Trophoblast cell (in vitro differentiated cells and primary cell): ENCODE results near the gene SEC14L6.

Experiments used
- DNase-seq, 2 donors: peaks; one replicate each; pipeline ENCODE4 v3.0.0-alpha.2; 2016
- H2AFZ ChIP-seq: 2 replicates; pipeline ENCODE4 v1.6.1; 2013; ENCODE audit warnings: low read length, moderate library complexity, mild to moderate bottlenecking; ENCODE audit not compliant: insufficient read depth, poor library complexity
- H2AK5ac ChIP-seq: 2 replicates; pipeline ENCODE4 v1.6.1; 2013; ENCODE audit warnings: mild to moderate bottlenecking, low read length
- H2BK120ac ChIP-seq: 2 replicates; pipeline ENCODE4 v1.6.1; 2013; ENCODE audit warnings: low read length, mild to moderate bottlenecking, moderate library complexity; ENCODE audit not compliant: insufficient read depth, poor library complexity
- H2BK12ac ChIP-seq: 2 replicates; pipeline ENCODE4 v1.6.1; 2013; ENCODE audit warnings: mild to moderate bottlenecking, low read length, moderate library complexity
- H2BK5ac ChIP-seq: 2 replicates; pipeline ENCODE4 v1.6.1; 2013; ENCODE audit warnings: low read length, low read depth, moderate library complexity, mild to moderate bottlenecking; ENCODE audit not compliant: poor library complexity
- H3K14ac ChIP-seq: 2 replicates; pipeline ENCODE4 v1.6.1; 2013; ENCODE audit warnings: mild to moderate bottlenecking, low read length
- H3K18ac ChIP-seq: 2 replicates; pipeline ENCODE4 v1.6.1; 2013; ENCODE audit warnings: mild to moderate bottlenecking, low read length
- H3K23ac ChIP-seq: 2 replicates; pipeline ENCODE4 v1.6.1; 2013; ENCODE audit warnings: low read length
- H3K27ac ChIP-seq: 2 replicates; pipeline ENCODE4 v1.5.1; 2013; ENCODE audit warnings: low read depth, mild to moderate bottlenecking, inconsistent platforms, low read length, moderate library complexity
- H3K27me3 ChIP-seq: 2 replicates; pipeline ENCODE4 v1.6.1; 2013; ENCODE audit warnings: inconsistent platforms, mild to moderate bottlenecking, low read length, moderate library complexity; ENCODE audit not compliant: insufficient read depth
- H3K36me3 ChIP-seq, 2 experiments: 1 replicate in 1 of 2; 2 replicates in 1 of 2; pipeline ENCODE4 v1.6.1; 2013; ENCODE audit warnings: low read length in 2 of 2, mild to moderate bottlenecking in 2 of 2, moderate library complexity in 1 of 2; ENCODE audit not compliant: insufficient read depth in 2 of 2, control insufficient read depth in 1 of 2
- H3K4ac ChIP-seq: 2 replicates; pipeline ENCODE4 v1.6.1; 2013; ENCODE audit warnings: low read depth, mild to moderate bottlenecking, low read length, moderate library complexity
- H3K4me1 ChIP-seq, 2 experiments: 1 replicate in 1 of 2; 2 replicates in 1 of 2; pipeline ENCODE4 v1.6.1; 2013; ENCODE audit warnings: low read length in 2 of 2, mild to moderate bottlenecking in 2 of 2, moderate library complexity in 1 of 2; ENCODE audit not compliant: insufficient read depth in 2 of 2, control insufficient read depth in 1 of 2
- H3K4me2 ChIP-seq: 2 replicates; pipeline ENCODE4 v1.6.1; 2013; ENCODE audit warnings: inconsistent platforms, mild to moderate bottlenecking, low read length, moderate library complexity
- H3K4me3 ChIP-seq: 2 replicates; pipeline ENCODE4 v1.5.1; 2013; ENCODE audit warnings: mild to moderate bottlenecking, low read depth, low read length, inconsistent platforms
- H3K79me1 ChIP-seq: one replicate; pipeline ENCODE4 v1.6.1; 2013; ENCODE audit warnings: low read length
- H3K79me2 ChIP-seq: 2 replicates; pipeline ENCODE4 v1.6.1; 2013; ENCODE audit warnings: low read length, mild to moderate bottlenecking; ENCODE audit not compliant: control insufficient read depth, insufficient read depth, poor library complexity
- H3K9ac ChIP-seq: 2 replicates; pipeline ENCODE4 v1.6.1; 2013; ENCODE audit warnings: mild to moderate bottlenecking, low read length
- H3K9me3 ChIP-seq: 2 replicates; pipeline ENCODE4 v1.6.1; 2013; ENCODE audit warnings: low read depth, mild to moderate bottlenecking, control low read depth, inconsistent platforms, low read length; ENCODE audit not compliant: insufficient read depth
- H4K12ac ChIP-seq: 2 replicates; pipeline ENCODE4 v1.6.1; 2013; ENCODE audit warnings: low read depth, mild to moderate bottlenecking, low read length, moderate library complexity
- H4K8ac ChIP-seq: 2 replicates; pipeline ENCODE4 v1.6.1; 2013; ENCODE audit warnings: low read depth, mild to moderate bottlenecking, low read length, moderate library complexity
- H4K91ac ChIP-seq: one replicate; pipeline ENCODE4 v1.6.1; 2013; ENCODE audit warnings: low read depth, mild to moderate bottlenecking, low read length, moderate library complexity
- WGBS: extraction: QIAGEN DNeasy Blood & Tissue Kit; methylation state at CpG from one replicate; pipeline ENCODE4 v1.1.7; 2013; ENCODE audit warnings: missing lambda C conversion rate; ENCODE audit not compliant: insufficient read length, insufficient coverage; ENCODE audit errors: extremely low coverage; 5-methylcytosine and 5-hydroxymethylcytosine counted together

SEC14L6 gene

DNA sequence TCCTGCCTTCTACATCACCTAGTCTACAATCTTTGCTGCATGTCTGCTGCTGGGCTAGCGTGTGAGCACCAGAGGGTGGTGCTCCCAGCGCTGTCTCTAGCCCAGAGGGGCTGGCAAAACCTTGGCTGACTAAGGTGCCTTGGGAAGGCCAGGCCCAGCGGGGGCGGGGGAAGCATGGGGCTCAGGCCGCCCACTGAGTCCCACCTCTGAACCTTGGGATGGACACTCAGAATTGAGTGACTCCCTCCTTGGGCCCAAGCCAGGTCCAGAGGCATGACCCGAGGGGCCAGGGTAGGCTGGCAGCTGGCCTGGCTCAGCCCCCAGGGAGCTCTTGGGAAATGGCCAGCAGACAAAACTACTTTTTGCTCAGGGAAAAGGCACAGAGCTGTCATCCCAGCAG is 35.5 kb upstream of the SEC14L6 start:
- no peak overlapping the region for H3K4ac ChIP-seq
- no CpG with 5 or more reads among the region's 6 CpGs for WGBS
- H3K23ac ChIP-seq, result no peak overlapping the region
- H3K4me1 ChIP-seq, result no peaks in the 10 kb centered on the region
- no peak overlapping the region for H2AFZ ChIP-seq
- H3K79me1 ChIP-seq, result no peaks in the 10 kb centered on the region
- H3K18ac ChIP-seq, result no peak overlapping the region
- H3K36me3 ChIP-seq, result peaks cover 86 to 96% of the 10 kb centered on the region in 2 experiments
- DNase-seq, result no peak
- no peak overlapping the region for H3K9ac ChIP-seq
- no peak overlapping the region for H4K12ac ChIP-seq
- no peak overlapping the region for H3K4me2 ChIP-seq
- H2AK5ac ChIP-seq, result no peak overlapping the region
- H2BK120ac ChIP-seq, result no peak overlapping the region
- H3K79me2 ChIP-seq, result no peaks in the 10 kb centered on the region
- no peak overlapping the region for H4K8ac ChIP-seq
- no peak overlapping the region for H3K4me3 ChIP-seq
- no peak overlapping the region for H2BK5ac ChIP-seq
- no peak overlapping the region for H4K91ac ChIP-seq
- H3K27me3 ChIP-seq, result no peaks in the 10 kb centered on the region
- no peak overlapping the region for H2BK12ac ChIP-seq
- H3K9me3 ChIP-seq, result no peaks in the 10 kb centered on the region
- no peak overlapping the region for H3K14ac ChIP-seq
- no peak overlapping the region for H3K27ac ChIP-seq

DNA sequence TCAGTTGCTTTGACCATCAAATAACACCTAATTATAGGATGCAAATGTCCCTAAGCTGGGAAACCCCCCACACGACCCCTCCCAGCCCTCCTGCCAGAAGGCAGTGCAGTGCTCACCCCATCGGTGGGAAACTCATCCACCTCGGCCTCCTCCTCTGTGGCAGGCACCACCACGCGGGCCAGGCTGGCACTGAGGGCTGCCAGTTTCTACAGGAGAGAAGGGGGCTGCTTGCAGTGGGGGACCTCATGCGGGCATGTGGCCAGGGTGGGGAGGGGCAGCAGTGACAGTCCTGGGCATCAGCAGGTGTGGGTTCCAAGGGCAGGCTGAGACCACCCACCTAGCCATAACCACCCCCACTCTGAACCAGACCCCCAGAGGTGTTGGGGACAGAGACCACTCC is 34.4 kb upstream of the SEC14L6 start:
- no peak overlapping the region for H3K4me3 ChIP-seq
- no peak overlapping the region for H2AK5ac ChIP-seq
- H3K27ac ChIP-seq, result no peak overlapping the region
- no peaks in the 10 kb centered on the region for H3K79me1 ChIP-seq
- no peak overlapping the region for H3K18ac ChIP-seq
- H2AFZ ChIP-seq, result no peak overlapping the region
- H3K79me2 ChIP-seq, result no peaks in the 10 kb centered on the region
- no peak for DNase-seq
- H3K14ac ChIP-seq, result no peak overlapping the region
- no peak overlapping the region for H2BK12ac ChIP-seq
- no peak overlapping the region for H3K4ac ChIP-seq
- WGBS, result no CpG with 5 or more reads among the region's 6 CpGs
- no peak overlapping the region for H4K12ac ChIP-seq
- H2BK5ac ChIP-seq, result no peak overlapping the region
- H4K8ac ChIP-seq, result no peak overlapping the region
- no peaks in the 10 kb centered on the region for H3K4me1 ChIP-seq
- H3K27me3 ChIP-seq, result no peaks in the 10 kb centered on the region
- H3K23ac ChIP-seq, result no peak overlapping the region
- no peak overlapping the region for H3K9ac ChIP-seq
- H4K91ac ChIP-seq, result no peak overlapping the region
- peaks cover 86 to 96% of the 10 kb centered on the region in 2 experiments for H3K36me3 ChIP-seq
- H3K9me3 ChIP-seq, result no peaks in the 10 kb centered on the region
- H2BK120ac ChIP-seq, result no peak overlapping the region
- H3K4me2 ChIP-seq, result no peak overlapping the region

DNA sequence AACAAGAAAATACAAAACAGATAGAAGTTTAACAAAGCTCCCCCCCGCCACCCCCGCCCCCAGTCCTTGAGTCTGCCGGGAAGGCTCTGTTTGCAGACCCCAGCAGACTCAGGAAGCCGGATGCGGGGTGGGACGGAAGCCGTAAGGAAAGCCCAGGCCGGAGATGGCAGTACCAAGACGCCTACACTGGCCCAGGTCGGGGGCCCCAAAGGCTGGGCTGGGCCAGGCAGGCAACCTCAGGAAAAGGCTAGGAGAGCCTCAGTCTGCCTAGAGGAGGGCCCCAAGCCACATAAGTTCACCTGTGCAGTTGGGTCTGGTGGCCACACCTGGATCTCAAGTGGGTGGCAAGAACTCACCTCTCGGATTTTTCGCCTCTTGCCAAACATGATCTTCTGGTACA is 31.9 kb upstream of the SEC14L6 start:
- Histone ChIP-seq H2BK120ac (no peak overlapping the region), H3K79me1 (no peaks in the 10 kb centered on the region), H2BK12ac (no peak overlapping the region), H3K14ac (no peak overlapping the region), H4K91ac (no peak overlapping the region), H3K27me3 (no peaks in the 10 kb centered on the region), H3K4me1 (peaks cover 6 to 10% of the 10 kb centered on the region in 2 experiments), H3K4ac (no peak overlapping the region), H3K4me3 (no peak overlapping the region), H3K79me2 (no peaks in the 10 kb centered on the region), H2BK5ac (no peak overlapping the region), H2AFZ (no peak overlapping the region), H4K12ac (no peak overlapping the region), H3K4me2 (no peak overlapping the region), H3K18ac (no peak overlapping the region), H4K8ac (no peak overlapping the region), H2AK5ac (no peak overlapping the region), H3K9me3 (no peaks in the 10 kb centered on the region), H3K23ac (no peak overlapping the region), H3K9ac (no peak overlapping the region), H3K36me3 (peaks cover 70 to 79% of the 10 kb centered on the region in 2 experiments), H3K27ac (no peak overlapping the region)
- WGBS, result no CpG with 5 or more reads among the region's 12 CpGs
- no peak for DNase-seq

DNA sequence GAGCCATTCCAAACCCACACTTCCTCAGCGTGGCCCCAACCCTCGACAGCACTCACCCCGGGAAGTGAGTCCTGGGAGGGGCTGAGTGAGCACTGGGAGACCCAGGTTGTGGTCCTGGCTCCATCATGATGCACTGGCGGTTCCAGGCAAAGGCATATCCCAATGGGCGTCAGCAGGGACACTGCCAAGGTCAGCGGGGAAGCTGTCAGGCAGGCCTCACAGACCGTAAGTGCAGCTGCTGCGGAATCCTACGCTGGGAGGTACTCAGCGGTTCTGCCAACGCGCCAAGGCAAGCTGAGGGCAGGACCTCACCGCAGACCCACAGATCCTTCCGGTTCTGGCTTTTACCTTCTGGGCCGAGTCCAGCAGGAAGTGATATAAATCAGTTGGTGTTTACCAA is 29.3 kb upstream of the SEC14L6 start:
- Histone ChIP-seq H3K4me3 (no peak overlapping the region), H4K91ac (no peak overlapping the region), H3K9ac (no peak overlapping the region), H3K4ac (no peak overlapping the region), H3K79me2 (no peaks in the 10 kb centered on the region), H3K14ac (no peak overlapping the region), H3K36me3 (peaks cover 46 to 53% of the 10 kb centered on the region in 2 experiments), H2AK5ac (no peak overlapping the region), H2BK5ac (no peak overlapping the region), H3K4me2 (no peak overlapping the region), H4K8ac (no peak overlapping the region), H2AFZ (no peak overlapping the region), H3K9me3 (no peaks in the 10 kb centered on the region), H2BK120ac (no peak overlapping the region), H3K18ac (no peak overlapping the region), H3K27ac (no peak overlapping the region), H3K23ac (no peak overlapping the region), H4K12ac (no peak overlapping the region), H2BK12ac (no peak overlapping the region), H3K79me1 (no peaks in the 10 kb centered on the region), H3K4me1 (peaks cover 6 to 10% of the 10 kb centered on the region in 2 experiments), H3K27me3 (no peaks in the 10 kb centered on the region)
- DNase-seq, result no peak
- WGBS, result no CpG with 5 or more reads among the region's 15 CpGs
